Measurements from ENCODE around the gene DUOXA2. TPM values are rescaled to one million over a fixed set of nuclear protein-coding genes. Genes with fewer than 3 reads are reported as not detected.

DUOXA2 gene
- total RNA-seq, 4 donors from 2014 or later: 0.67 TPM; not detected in 3

- no peak for DNase-seq
- H3K4me1 ChIP-seq: no peaks in the 10 kb centered on the region
- no peaks in the 10 kb centered on the region for H3K9me3 ChIP-seq
- H3K27ac ChIP-seq: no peak overlapping the region
- no peaks in the 10 kb centered on the region for H3K36me3 ChIP-seq
- TF ChIP-seq POLR2A (IDR thresholded peaks at IDR 0.05) (no peak), CTCF (IDR thresholded peaks at IDR 0.05) (no peak)
- no peak overlapping the region for H3K4me3 ChIP-seq
- no peaks in the 10 kb centered on the region for H3K27me3 ChIP-seq
Measured at GRCh38 chr15:45083223-45083622, 30.9 kb upstream of the DUOXA2 start.

- no peaks in the 10 kb centered on the region for H3K36me3 ChIP-seq
- H3K4me3 ChIP-seq: no peak overlapping the region
- H3K27me3 ChIP-seq: no peaks in the 10 kb centered on the region
- DNase-seq: no peak
- H3K27ac ChIP-seq: no peak overlapping the region
- TF ChIP-seq POLR2A (IDR thresholded peaks at IDR 0.05): no peak
- no peaks in the 10 kb centered on the region for H3K9me3 ChIP-seq
- H3K4me1 ChIP-seq: no peaks in the 10 kb centered on the region
Measured at GRCh38 chr15:45084163-45084562, 30.0 kb upstream of the DUOXA2 start.

- Histone ChIP-seq H3K9me3 (no peaks in the 10 kb centered on the region), H3K4me1 (no peaks in the 10 kb centered on the region), H3K27me3 (no peaks in the 10 kb centered on the region), H3K4me3 (no peak overlapping the region), H3K27ac (no peak overlapping the region), H3K36me3 (no peaks in the 10 kb centered on the region)
- no peak for DNase-seq
- TF ChIP-seq CTCF (IDR thresholded peaks at IDR 0.05) (no peak), POLR2A (IDR thresholded peaks at IDR 0.05) (no peak)
Measured at GRCh38 chr15:45087513-45087912, 26.6 kb upstream of the DUOXA2 start.

GRCh38 chr15:45088801-45089711 is 25.1 kb upstream of the DUOXA2 start:
- H3K27me3 ChIP-seq: no peaks in the 10 kb centered on the region
- H3K9me3 ChIP-seq: no peaks in the 10 kb centered on the region
- no peak overlapping the region for H3K4me3 ChIP-seq
- no peaks in the 10 kb centered on the region for H3K36me3 ChIP-seq
- no peaks in the 10 kb centered on the region for H3K4me1 ChIP-seq
- DNase-seq: no peak
- no peak overlapping the region for H3K27ac ChIP-seq
- TF ChIP-seq POLR2A (IDR thresholded peaks at IDR 0.05): no peak
- no peak for TF ChIP-seq CTCF (IDR thresholded peaks at IDR 0.05)

GRCh38 chr15:45089712-45090373 is 24.3 kb upstream of the DUOXA2 start:
- H3K4me3 ChIP-seq: no peak overlapping the region
- DNase-seq: no peak
- no peaks in the 10 kb centered on the region for H3K9me3 ChIP-seq
- H3K27me3 ChIP-seq: no peaks in the 10 kb centered on the region
- no peaks in the 10 kb centered on the region for H3K4me1 ChIP-seq
- no peak for TF ChIP-seq CTCF (IDR thresholded peaks at IDR 0.05)
- no peak for TF ChIP-seq POLR2A (IDR thresholded peaks at IDR 0.05)
- H3K27ac ChIP-seq: no peak overlapping the region
- no peaks in the 10 kb centered on the region for H3K36me3 ChIP-seq

GRCh38 chr15:45091161-45091560 is 23.0 kb upstream of the DUOXA2 start:
- Histone ChIP-seq H3K4me3 (no peak overlapping the region), H3K27ac (no peak overlapping the region), H3K36me3 (no peaks in the 10 kb centered on the region), H3K4me1 (no peaks in the 10 kb centered on the region), H3K9me3 (no peaks in the 10 kb centered on the region), H3K27me3 (no peaks in the 10 kb centered on the region)
- no peak for TF ChIP-seq POLR2A (IDR thresholded peaks at IDR 0.05)
- TF ChIP-seq CTCF (IDR thresholded peaks at IDR 0.05): no peak
- DNase-seq: no peak
